ENCODE results near the gene SOD1. TPM values are rescaled to one million over a fixed set of nuclear protein-coding genes. Genes with fewer than 3 reads are reported as not detected.
A peak's percentile ranks its signal among the peaks of the same experiment; 100 is the strongest.

The SOD1 gene
- total and polyA plus RNA-seq, 2 of the 13 experiments (the other 11 are each of a cell fraction or from before 2014, with no cell fraction given): 317 to 537 TPM

- TF ChIP-seq ZFP91 (CRISPR knock-in tag; IDR thresholded peaks at IDR 0.05; ENCODE audit: borderline replicate concordance) (peak; percentile 75; the same call in 1 of the 2 replicates), HNRNPL (IDR thresholded peaks at IDR 0.05; ENCODE audit: low read depth, low read length) (peak; percentile 68; the same call in 1 of the 2 replicates), ZBTB26 (CRISPR knock-in tag; IDR thresholded peaks at IDR 0.05; ENCODE audit: borderline replicate concordance) (no peak), MXD3 (CRISPR knock-in tag; IDR thresholded peaks at IDR 0.05) (peak; percentile 85), MXI1 (IDR thresholded peaks at IDR 0.05; ENCODE audit: borderline replicate concordance, low read depth, low read length) (peak; percentile 71; the same call in 1 of the 3 replicates), ZFP36 (IDR thresholded peaks at IDR 0.05; ENCODE audit: borderline replicate concordance, low read depth, low read length, partially characterized antibody) (no peak), SMAD3 (CRISPR knock-in tag; IDR thresholded peaks at IDR 0.05) (peak; percentile 75), ZNF841 (CRISPR knock-in tag; IDR thresholded peaks at IDR 0.05; ENCODE audit: borderline replicate concordance) (no peak), KDM5B (CRISPR knock-in tag; IDR thresholded peaks at IDR 0.05; ENCODE audit: borderline replicate concordance) (peak; percentile 93), XRCC5 (optimal IDR thresholded peaks at IDR 0.05; ENCODE audit: low read length) (peak; percentile 70), SNAPC4 (CRISPR knock-in tag; IDR thresholded peaks at IDR 0.05) (peak; percentile 82), RBAK (CRISPR knock-in tag; IDR thresholded peaks at IDR 0.05) (no peak), FIP1L1 (IDR thresholded peaks at IDR 0.05; ENCODE audit: borderline replicate concordance, insufficient read depth, low read depth, low read length) (no peak), MAX (IDR thresholded peaks at IDR 0.05) (peak; percentile 90), FOXA3 (CRISPR knock-in tag; IDR thresholded peaks at IDR 0.05) (no peak), ZNF296 (CRISPR knock-in tag; conservative IDR thresholded peaks at IDR 0.05) (0 out of 2 replicates have a peak, but pooled peaks have one; percentile 38), ZFAT (CRISPR knock-in tag; conservative IDR thresholded peaks at IDR 0.05) (0 out of 2 replicates have a peak, but pooled peaks have one; percentile 29), U2AF1 (optimal IDR thresholded peaks at IDR 0.05; ENCODE audit: low read depth, low read length) (no peak), ZNF580 (CRISPR knock-in tag; IDR thresholded peaks at IDR 0.05; ENCODE audit: borderline replicate concordance, low read depth) (0 out of 2 replicates have a peak, but pooled peaks have one; percentile 59), RBM22 (optimal IDR thresholded peaks at IDR 0.05; ENCODE audit: low read length) (no peak)
Observed at GRCh38 chr21:31659536-31660258, at the start of gene SOD1 (continued).
